Peyer's patch (tissue), 4 donors: ENCODE data around the gene OR52L1. TPM values are rescaled to one million over a fixed set of nuclear protein-coding genes. Genes with fewer than 3 reads are reported as not detected.

Experiments
- DNase-seq, 3 donors: peaks; one replicate each; pipeline ENCODE4 v3.0.0-alpha.2; 2017 to 2019
- H3K27ac ChIP-seq, 4 donors: fragments of 200-600 bp; sonication (generic); one replicate each; pipeline ENCODE4 v1.5.1; 2016 to 2019
- H3K27me3 ChIP-seq, 2 donors: fragments of 200-600 bp; sonication (generic); one replicate each; pipeline ENCODE4 v1.5.1; 2019
- H3K36me3 ChIP-seq, 3 donors: fragments of 200-600 bp; sonication (generic); one replicate each; pipeline ENCODE4 v1.5.1; 2016 to 2019
- H3K4me1 ChIP-seq, 4 donors: fragments of 200-600 bp; sonication (generic); one replicate each; pipeline ENCODE4 v1.5.1; 2016 to 2019
- H3K4me3 ChIP-seq, 4 donors: fragments of 200-600 bp; sonication (generic); 1 replicate in 3 of 4; 2 replicates in 1 of 4; pipeline ENCODE4 v1.5.1; 2016 to 2019; ENCODE audit warnings: mild to moderate bottlenecking in 1 of 4
- H3K9me3 ChIP-seq, 4 donors: fragments of 200-600 bp; sonication (generic); one replicate each; pipeline ENCODE4 v1.5.1; 2016 to 2019; ENCODE audit warnings: mild to moderate bottlenecking in 1 of 4
- CTCF ChIP-seq, 6 experiments: fragments of 450-650 bp in 4 of 6; fragments of 200-600 bp in 2 of 6; sonication (generic) in 1 of 6; IDR thresholded peaks; one replicate each; pipeline ENCODE4 v1.5.1; 2017 to 2019; ENCODE audit warnings: antibody characterized with exemption in 6 of 6, mild to moderate bottlenecking in 3 of 6, moderate library complexity in 1 of 6
- POLR2A ChIP-seq, 2 donors: fragments of 450-650 bp; IDR thresholded peaks; one replicate each; pipeline ENCODE4 v1.5.1; 2017; ENCODE audit warnings: antibody characterized with exemption in 2 of 2, mild to moderate bottlenecking in 2 of 2, moderate library complexity in 2 of 2
- total RNA-seq, 4 donors: library from RNA; depleted of rRNA; stranded (reverse); fragments of >200 nt; gene quantifications; one replicate each; pipeline ENCODE4 v1.1.0, GENCODE V29; 2016

OR52L1 gene
- total RNA-seq, result not detected

- no peak for TF ChIP-seq POLR2A (IDR thresholded peaks at IDR 0.05)
- TF ChIP-seq CTCF (IDR thresholded peaks at IDR 0.05), result no peak
- Histone ChIP-seq H3K36me3 (no peaks in the 10 kb centered on the region), H3K27ac (no peak within 1 kb of the TSS), H3K4me1 (no peaks in the 10 kb centered on the region), H3K4me3 (no peak within 1 kb of the TSS), H3K9me3 (no peaks in the 10 kb centered on the region), H3K27me3 (no peaks in the 10 kb centered on the region)
- no peak for DNase-seq
Measured at GRCh38 chr11:5986885-5987284, at the start of gene OR52L1. Gene OR52L1 (minus strand): TSS chr11:5986985. CDS start chr11:5986930, 55 bp downstream.

GRCh38 chr11:6030708-6031405 lies 44.1 kb upstream of the OR52L1 start, which contains the start of gene OR56A1:
Gene OR56A1 (minus strand): TSS chr11:6030758. CDS start chr11:6027692, 3,066 bp downstream.
- Histone ChIP-seq H3K36me3 (no peaks in the 10 kb centered on the region), H3K4me1 (no peaks in the 10 kb centered on the region), H3K4me3 (no peak within 1 kb of the TSS), H3K27me3 (no peaks in the 10 kb centered on the region), H3K27ac (no peak within 1 kb of the TSS), H3K9me3 (no peaks in the 10 kb centered on the region)
- DNase-seq, result no peak
- TF ChIP-seq CTCF (IDR thresholded peaks at IDR 0.05) (no peak), POLR2A (IDR thresholded peaks at IDR 0.05) (no peak)

- no peaks in the 10 kb centered on the region for H3K36me3 ChIP-seq
- no peak for DNase-seq
- H3K4me1 ChIP-seq, result no peaks in the 10 kb centered on the region
- H3K4me3 ChIP-seq, result no peak overlapping the region
- H3K9me3 ChIP-seq, result no peaks in the 10 kb centered on the region
- H3K27me3 ChIP-seq, result no peaks in the 10 kb centered on the region
- TF ChIP-seq CTCF (IDR thresholded peaks at IDR 0.05) (no peak), POLR2A (IDR thresholded peaks at IDR 0.05) (no peak)
- H3K27ac ChIP-seq, result no peak overlapping the region
Measured at GRCh38 chr11:6027501-6027900, 40.7 kb upstream of the OR52L1 start.

GRCh38 chr11:6025056-6025455 lies 38.3 kb upstream of the OR52L1 start:
- H3K4me1 ChIP-seq, result no peaks in the 10 kb centered on the region
- H3K4me3 ChIP-seq, result no peak overlapping the region
- no peak for TF ChIP-seq POLR2A (IDR thresholded peaks at IDR 0.05)
- TF ChIP-seq CTCF (IDR thresholded peaks at IDR 0.05), result no peak
- no peaks in the 10 kb centered on the region for H3K36me3 ChIP-seq
- H3K27me3 ChIP-seq, result no peaks in the 10 kb centered on the region
- no peak overlapping the region for H3K27ac ChIP-seq
- DNase-seq, result no peak
- H3K9me3 ChIP-seq, result no peaks in the 10 kb centered on the region

- no peak overlapping the region for H3K27ac ChIP-seq
- no peaks in the 10 kb centered on the region for H3K9me3 ChIP-seq
- H3K4me1 ChIP-seq, result no peaks in the 10 kb centered on the region
- TF ChIP-seq POLR2A (IDR thresholded peaks at IDR 0.05) (no peak), CTCF (IDR thresholded peaks at IDR 0.05) (peak in 4 of 6 experiments; percentile 24 to 65 (median 60))
- H3K36me3 ChIP-seq, result no peaks in the 10 kb centered on the region
- DNase-seq, result no peak
- H3K27me3 ChIP-seq, result no peaks in the 10 kb centered on the region
- H3K4me3 ChIP-seq, result no peak overlapping the region
Measured at GRCh38 chr11:6022956-6023355, 36.2 kb upstream of the OR52L1 start.
